Ureter (tissue), 1 donor: Measurements from ENCODE around the gene ACE. TPM values are rescaled to one million over a fixed set of nuclear protein-coding genes. Genes with fewer than 3 reads are reported as not detected.

Source experiments
- DNase-seq: peaks from one replicate; pipeline ENCODE4 v3.0.0-alpha.2; 2020; ENCODE audit warnings: low spot score
- total RNA-seq: library from RNA; stranded (reverse); gene quantifications from one replicate; pipeline ENCODE4 v1.2.4, GENCODE V29; 2023
- donor health status: DM: yes; HTN: yes; CAD: no.

ACE gene
- total RNA-seq, 1 donor from 2014 or later, result 7.5 TPM

DNA sequence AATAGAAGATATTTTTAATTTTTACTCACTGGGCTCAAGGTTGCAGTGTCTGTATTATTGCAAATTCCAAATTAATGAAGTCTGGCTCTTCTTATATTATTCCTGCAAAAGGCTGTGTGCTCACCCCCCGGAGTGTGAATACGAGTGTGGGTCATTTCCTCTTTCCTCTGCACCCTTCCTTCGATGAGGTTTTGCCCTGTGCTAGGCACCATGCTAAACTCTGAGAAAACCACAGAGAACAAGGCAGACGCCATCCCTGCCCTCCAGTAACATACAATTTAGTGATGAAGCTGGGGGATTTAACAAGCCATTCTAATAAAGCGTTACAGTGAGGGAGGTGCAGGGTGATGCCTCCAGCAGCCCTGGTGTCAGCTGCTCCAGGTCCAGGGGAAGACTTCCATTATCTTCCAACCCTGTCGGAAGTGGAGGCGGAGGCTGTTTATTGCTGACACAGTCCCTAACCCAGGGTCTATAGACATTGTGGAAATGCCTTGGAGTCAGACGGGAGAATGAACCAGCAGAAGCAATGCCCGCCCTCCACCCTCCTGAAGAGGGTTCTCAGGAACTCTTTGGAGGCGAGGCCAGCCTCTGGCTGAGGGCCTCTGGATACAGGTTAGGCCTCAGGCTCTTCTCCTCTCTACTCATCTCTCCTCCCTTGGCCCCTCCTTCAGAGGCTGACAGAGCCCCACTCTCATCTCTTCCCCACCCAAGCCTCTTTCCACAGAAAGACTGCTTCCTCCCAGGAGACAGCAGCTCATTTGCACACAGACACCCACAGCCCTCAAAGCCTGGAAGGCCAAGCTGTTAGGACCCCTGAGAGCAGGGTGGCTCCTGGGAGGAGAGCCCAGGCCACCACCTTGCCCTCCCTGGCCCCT is 2.0 kb upstream of the ACE start:
- DNase-seq, result no peak

DNA sequence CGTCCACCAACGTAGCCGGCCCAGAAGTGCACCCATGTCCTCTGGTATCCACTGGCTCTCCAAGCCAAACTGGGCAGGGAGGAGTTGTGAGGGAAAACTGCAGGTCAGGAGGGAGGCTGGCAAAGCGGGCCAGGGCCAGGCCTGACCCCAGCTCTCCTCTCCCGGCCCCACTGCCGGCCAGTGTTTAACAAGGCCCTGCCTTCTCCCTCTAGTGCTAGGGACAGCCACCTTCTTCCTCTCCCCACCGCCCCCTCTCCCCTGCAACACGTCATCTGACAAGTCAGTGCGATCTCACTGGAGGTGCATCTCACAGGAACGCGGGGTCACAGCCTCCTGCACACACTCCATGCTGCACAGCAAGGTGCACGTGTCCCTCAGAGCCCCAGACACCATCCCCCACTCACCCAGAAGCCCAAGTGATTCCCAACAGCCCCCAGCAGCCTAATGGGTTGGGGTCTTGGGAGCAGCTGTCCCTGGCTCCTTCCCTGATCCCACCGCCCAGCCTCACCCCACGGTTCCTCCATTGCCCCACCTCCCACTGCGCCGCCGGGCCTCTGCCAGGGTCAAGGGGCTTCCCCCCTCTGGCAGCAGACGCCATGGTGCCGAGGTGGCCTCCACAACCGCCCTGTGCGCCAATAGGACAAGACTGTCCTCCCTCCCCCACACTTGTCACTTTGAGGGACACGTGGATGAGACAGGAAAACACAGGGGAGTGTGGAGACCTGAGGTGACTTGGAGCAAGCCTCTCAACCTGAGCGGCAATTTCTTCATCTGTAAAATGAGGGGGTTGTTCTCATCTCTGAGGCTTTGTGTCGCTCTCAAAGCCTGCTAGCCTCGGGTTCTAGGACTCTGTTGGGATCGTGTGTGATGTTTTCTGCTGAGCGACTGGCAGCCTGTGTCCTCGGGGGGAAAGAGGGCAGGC is 1.1 kb upstream of the ACE start:
- no peak for DNase-seq

DNA sequence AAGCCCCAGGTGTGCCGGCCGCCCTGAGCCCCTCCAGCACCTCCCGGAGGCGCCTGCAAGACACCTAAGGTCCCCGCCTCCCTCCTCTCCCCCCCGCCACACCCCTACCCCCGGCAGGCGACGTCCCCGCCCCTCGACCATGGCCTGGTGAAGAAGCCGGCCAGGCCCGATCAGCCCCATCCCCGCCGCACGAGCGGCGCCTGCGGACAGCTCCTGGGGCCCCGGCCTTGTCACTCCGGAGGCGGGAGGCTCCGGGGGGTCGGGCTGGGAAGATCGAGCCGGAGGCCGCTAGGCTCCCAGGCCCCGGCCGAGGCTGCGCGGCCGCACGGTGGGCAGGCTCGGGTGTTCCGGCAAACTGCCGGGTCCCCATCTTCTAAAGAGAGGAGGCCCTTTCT is 405 bp upstream of the ACE start:
- DNase-seq, result no peak

DNA sequence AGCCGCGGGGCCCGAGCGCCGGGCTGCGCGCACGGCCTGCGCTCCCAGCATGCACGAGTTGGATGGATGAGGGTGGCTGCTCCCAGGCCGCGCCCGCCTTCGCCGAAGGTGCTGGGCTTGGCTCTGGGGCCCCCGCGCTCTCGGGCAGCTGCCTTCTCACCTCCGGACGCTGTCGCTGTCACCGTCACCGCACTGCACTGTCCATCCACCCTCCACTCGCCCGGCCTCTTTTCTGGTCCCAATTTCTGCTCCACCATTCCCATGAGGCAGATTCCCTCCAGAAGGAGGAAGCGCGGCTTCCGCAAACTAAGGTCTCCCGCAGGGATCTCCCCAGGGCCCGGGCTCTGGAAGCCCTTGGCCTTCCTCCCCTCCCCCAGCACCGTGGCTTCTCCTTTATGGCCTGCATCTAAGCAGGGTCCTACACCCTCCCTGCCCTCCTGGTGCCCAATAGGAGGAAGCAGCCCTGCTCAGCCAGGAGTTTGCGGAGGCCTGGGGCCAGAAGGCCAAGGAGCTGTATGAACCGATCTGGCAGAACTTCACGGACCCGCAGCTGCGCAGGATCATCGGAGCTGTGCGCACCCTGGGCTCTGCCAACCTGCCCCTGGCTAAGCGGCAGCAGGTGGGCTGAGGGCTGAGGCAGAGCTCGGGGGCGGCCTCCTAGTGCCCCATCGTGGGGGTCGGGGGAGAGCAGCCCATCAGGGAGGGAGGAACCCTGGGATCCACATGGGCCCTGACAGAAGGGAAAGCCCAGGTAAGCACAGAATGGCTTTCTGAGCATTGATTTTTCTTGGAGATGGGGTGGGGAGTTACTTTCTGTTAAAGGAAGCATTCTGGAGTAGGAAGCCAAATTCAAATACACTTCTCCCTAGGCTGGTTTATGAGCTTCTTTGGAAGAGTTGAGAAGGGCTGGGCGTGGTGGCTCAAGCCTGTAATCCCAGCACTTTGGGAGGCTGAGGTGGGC is 899 bp downstream of the ACE start:
- no peak for DNase-seq

DNA sequence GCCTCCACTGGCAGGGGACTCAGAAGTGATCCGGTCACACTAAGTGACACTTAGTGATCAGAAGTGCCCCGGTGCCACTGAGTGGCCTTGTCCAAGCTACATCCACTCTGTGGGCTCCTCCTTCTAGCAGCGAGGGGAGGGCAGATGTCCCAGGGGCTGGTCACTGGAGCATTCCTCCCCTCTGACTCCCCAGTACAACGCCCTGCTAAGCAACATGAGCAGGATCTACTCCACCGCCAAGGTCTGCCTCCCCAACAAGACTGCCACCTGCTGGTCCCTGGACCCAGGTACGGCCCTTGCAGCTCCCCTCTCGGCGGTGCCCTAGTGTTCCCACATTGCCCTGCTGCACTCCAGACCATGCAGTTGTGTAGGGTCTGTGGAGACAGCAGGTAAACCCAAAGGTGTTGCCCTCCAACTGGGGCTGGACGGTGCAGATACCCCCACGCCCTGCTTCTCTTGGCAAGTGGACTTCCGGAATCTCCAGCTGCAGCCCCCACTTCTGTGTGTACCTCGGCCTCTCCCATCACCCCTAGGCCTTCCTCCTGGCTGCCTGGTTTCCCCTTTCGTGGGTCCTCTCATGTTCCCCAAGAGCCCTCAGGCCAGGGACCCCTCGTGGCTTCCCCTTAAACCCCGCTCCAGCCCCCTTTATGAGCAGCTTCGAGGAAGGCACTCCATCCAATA is 2.1 kb downstream of the ACE start:
- DNase-seq, result peak; percentile 85

DNA sequence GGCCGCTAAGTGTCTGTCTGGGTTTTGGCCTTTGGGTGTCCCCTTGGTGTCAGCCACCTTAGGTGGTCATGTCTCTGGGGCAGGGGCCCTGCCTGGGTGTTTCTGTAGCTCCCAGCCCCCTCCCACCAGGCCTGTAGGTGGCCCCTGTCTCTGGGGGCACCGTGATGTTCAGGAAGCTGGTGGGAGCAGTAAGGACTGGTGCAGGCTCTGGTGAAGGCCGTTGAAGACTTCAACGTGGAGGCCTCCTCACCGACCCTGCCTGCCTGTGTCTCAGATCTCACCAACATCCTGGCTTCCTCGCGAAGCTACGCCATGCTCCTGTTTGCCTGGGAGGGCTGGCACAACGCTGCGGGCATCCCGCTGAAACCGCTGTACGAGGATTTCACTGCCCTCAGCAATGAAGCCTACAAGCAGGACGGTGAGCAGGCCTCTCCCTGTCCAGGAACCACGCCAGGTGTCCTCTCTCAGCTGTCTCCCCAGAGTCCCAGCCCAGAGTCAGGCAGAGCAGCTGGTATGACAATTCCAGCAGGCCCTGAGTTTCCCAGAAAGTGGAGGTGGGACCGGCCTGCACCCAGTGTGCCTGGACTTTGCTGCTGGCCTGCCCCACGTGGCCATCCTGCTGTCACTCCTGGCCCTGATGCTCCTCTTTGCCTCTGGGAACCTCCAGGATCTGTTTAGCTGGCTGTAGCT is 2.8 kb downstream of the ACE start:
- no peak for DNase-seq

DNA sequence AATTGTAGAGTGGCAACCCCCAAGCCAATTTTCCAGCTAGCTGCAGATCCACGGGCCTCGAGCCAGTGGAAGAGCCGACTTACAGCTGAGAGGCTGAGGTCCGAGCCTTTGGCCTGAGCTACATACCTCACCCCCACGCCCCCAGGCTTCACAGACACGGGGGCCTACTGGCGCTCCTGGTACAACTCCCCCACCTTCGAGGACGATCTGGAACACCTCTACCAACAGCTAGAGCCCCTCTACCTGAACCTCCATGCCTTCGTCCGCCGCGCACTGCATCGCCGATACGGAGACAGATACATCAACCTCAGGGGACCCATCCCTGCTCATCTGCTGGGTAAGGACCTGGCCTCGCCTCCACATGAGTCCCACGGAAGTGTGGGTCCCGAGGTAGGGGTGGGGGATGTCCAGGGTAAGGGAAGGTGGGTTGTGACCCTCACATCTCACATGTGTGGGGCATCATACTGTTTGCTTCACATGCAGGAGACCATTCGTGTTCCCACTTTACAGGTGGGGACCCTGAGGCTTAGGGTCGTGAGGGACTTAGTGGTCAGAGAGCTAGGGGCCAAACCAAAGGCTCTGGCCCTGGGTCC is 3.4 kb downstream of the ACE start:
- DNase-seq, result no peak

DNA sequence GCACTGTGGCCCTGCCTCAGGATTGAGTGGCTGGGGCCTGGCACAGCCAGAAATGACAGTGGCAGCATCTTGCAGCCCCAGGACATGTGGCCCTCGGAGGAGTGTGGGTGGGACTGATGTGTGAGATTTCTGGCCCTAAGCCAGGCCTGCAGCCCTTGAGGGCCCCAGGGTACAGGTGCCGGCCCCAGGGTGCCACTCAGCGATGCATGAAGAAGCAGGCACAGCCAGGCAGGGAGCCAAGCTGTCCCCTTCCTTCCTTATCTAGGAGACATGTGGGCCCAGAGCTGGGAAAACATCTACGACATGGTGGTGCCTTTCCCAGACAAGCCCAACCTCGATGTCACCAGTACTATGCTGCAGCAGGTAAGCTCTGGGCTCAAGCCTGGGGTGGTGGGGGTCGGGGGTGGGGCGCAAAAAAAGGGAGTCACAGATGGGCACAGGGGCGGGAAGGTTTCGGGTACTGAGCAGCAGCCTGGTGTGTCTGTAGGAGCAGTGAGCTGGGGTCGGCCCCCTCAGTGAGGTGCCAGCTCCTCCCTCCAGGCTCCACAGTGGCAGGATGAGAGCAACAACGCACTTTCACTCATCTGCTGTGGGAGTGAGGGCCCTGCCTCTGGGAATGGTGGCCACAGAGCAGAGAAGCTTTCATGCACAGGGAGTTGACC is 4.1 kb downstream of the ACE start:
- no peak for DNase-seq

DNA sequence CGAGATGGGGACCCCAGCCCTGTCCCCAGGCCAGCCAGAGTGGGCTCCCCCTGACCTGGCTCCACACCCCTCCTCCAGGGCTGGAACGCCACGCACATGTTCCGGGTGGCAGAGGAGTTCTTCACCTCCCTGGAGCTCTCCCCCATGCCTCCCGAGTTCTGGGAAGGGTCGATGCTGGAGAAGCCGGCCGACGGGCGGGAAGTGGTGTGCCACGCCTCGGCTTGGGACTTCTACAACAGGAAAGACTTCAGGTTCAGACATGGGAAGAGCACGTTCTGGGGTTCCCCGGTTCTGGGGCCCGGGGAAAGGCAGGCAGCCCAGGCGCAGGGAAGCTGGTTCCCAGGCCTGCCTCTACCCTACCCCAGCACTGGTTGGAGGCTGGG is 4.6 kb downstream of the ACE start:
- no peak for DNase-seq

DNA sequence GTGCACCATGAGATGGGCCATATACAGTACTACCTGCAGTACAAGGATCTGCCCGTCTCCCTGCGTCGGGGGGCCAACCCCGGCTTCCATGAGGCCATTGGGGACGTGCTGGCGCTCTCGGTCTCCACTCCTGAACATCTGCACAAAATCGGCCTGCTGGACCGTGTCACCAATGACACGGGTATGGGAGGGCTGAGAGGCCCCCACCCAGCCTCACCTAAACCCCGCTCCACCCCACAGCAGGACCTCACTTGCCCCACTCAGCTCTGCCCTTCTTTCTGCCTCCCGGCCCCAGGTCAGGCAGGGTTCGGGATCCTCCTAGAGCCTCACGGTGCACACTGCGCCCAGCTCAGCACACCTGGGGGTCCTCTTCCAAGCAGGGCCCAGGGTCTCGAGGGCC is 5.6 kb downstream of the ACE start:
- DNase-seq, result no peak

DNA sequence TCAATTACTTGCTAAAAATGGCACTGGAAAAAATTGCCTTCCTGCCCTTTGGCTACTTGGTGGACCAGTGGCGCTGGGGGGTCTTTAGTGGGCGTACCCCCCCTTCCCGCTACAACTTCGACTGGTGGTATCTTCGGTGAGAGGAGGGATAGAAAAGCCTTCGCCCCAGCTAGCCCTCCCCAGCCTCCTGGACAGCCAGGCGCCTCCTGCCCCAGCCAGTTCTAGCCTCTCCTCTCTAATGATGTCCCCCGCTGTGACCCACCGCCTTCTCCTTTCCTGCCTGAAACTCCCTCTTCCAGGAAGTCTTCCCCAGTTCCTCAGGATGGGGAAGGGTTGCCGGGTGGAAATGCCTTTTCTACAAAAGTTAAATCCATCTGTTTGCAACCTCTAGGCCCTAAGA is 6.2 kb downstream of the ACE start:
- no peak for DNase-seq

DNA sequence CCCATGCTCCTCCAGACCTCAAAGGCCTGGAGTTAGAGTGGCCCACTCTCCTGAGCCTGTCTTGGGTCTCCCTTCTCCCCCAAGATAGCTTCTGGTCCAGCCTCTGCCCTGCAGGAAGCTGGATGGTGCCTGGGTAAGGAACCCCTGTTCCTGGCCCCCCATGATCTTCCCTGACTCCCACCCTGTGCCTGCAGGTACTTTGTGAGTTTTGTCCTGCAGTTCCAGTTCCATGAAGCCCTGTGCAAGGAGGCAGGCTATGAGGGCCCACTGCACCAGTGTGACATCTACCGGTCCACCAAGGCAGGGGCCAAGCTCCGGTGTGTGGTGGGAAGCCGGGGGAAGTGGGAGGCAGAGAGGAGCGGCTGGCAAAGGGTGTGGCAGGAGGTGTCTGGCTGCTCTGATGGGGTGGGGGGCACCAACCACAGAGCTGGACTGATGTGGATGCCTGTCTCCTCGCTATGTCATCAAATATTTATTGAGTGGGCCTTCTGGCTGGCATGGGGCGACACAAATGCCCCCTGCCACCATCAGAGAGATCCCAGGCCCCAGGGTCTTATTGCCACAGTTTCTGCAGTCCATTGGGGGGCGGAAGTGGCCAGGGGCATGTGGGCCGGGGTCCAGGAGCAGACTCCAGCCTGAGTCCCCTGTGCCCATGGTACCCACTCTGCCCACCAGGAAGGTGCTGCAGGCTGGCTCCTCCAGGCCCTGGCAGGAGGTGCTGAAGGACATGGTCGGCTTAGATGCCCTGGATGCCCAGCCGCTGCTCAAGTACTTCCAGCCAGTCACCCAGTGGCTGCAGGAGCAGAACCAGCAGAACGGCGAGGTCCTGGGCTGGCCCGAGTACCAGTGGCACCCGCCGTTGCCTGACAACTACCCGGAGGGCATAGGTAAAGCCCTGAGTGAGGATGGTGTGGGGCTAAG is 7.1 kb downstream of the ACE start:
- no peak for DNase-seq

DNA sequence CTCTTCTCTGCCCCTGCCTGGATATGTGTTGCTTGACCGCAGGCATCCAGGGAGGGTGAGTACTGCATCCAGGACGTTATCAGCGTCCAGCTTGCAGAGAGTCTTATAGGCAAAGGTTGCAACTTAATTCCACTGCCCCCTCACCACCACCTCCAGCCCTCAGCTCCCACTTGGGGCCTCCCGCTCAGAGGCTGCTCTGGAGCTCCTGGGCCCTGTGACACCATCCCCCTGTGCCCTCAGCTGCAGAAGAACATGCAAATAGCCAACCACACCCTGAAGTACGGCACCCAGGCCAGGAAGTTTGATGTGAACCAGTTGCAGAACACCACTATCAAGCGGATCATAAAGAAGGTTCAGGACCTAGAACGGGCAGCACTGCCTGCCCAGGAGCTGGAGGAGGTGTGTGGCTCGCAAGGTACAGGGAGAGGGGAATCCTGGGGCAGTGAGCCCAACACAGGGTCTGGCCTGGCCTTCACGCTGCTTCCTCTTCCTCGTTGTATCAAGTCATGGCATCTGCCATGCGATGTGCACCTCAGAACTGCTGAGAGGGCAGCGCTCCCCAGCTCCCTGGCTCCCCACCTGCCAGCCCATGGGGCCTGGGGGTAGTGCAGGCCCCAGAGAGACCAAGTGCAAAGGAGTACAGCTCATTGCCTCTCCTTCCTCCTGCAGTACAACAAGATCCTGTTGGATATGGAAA is 9.6 kb downstream of the ACE start:
- no peak for DNase-seq

DNA sequence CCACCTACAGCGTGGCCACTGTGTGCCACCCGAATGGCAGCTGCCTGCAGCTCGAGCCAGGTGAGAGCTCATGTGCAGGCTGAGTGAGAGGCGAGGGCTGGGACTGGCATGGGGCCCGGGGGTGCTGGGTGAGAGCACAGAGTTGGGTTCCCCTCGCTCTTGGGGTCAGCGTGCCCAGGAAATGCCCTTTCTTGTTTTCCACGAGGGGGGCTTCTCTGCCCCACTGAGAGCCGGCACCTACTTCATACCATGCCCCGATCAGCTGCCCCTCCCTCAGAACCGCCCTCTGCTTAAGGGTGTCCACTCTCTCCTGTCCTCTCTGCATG is 10.1 kb downstream of the ACE start:
- no peak for DNase-seq

DNA sequence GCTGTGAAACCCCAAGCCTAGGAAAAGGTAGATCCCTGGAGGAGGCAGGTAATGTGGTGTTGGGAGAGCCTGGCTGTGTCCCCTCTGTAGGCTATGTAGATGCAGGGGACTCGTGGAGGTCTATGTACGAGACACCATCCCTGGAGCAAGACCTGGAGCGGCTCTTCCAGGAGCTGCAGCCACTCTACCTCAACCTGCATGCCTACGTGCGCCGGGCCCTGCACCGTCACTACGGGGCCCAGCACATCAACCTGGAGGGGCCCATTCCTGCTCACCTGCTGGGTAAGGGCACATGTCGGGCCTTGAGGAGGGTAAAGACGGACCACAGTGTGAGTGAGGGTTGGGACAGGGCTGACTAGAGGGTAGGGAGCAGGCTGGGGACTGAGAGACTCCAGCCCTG is 12.0 kb downstream of the ACE start:
- DNase-seq, result no peak

DNA sequence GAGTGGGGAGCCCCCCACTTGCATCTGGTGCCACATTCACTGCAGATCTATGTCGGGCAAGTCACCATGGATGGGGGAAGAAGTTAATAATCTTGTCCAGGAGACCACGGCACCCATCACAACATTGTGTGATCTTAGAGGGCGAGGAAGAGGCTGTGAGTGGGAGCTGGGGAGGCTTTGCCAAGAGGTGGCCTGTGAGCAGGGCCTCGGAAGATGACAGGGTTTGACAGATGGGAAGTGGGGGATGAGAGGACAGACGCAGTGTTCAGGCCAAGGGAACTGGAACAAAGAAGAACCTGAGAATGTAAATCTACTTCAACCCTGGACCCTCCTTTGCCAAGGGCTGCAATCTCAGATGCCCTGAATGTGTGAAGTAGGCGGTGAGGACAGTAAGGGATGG is 12.4 kb downstream of the ACE start:
- DNase-seq, result no peak

DNA sequence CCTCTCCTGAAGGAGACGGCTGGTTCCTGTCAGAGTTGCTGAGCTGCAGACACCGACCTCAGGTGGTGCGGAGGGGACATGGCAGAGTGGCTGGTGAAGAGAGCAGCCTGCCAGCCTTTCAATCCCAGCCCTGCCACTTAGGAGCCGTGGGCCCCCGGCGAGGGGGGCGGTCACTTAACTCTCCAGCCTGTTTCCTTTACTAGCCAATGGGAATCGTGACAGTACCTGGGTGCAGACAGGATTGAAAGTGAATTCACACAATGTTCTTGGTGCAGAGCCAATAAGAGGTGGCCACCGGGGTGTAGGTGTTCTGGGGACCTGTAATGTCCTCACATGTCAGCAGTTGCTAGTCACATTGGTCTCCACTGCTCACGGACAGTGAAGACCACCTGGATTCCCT is 13.5 kb downstream of the ACE start:
- no peak for DNase-seq

DNA sequence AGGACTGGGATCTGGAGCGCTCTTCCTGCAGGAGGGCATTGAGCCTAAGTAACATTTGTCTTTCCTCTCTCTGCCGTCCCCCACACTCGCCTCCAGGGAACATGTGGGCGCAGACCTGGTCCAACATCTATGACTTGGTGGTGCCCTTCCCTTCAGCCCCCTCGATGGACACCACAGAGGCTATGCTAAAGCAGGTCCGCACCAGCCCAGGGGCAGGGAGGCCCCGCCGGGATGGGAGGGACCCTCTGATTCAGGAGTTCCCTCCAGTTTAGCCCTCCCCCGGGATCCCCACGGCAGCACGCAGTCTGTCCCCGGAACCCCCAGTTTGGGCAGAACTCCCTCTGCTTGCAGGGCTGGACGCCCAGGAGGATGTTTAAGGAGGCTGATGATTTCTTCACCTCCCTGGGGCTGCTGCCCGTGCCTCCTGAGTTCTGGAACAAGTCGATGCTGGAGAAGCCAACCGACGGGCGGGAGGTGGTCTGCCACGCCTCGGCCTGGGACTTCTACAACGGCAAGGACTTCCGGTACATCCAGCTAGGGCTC is 14.1 kb downstream of the ACE start:
- no peak for DNase-seq
